ENCODE data around the gene PDZD4. TPM values are rescaled to one million over a fixed set of nuclear protein-coding genes. Genes with fewer than 3 reads are reported as not detected.

PDZD4 gene
- total and polyA plus RNA-seq, 4 donors: 0.15 to 1.8 (median 0.69) TPM

DNA sequence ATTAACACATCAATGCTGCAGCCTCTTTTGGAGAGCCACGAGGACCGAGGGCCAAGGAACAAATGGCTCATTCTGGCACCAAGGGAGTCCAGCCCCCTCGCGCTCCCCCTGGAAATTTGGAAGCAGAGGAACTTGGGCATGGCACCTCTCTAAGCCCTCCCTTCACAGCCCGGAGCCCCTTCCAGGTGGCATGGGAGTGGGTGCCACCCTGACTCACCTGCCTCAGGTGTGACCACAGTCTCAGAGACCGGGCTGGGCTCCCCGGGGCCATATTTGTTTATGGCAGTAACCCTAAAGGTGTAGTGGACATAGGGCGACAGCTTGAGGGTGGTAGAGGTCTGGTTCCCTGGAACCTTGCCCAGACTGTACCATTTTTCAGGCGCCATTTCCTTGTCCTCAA, 36.8 kb upstream of the PDZD4 start (continued):
- TF ChIP-seq CTCF (IDR thresholded peaks at IDR 0.05; ENCODE audit: low read depth, low read length, missing input control) (no peak), EGR1 (IDR thresholded peaks at IDR 0.05; ENCODE audit: low read depth in 2 of 2) (no peak), TAF1 (conservative IDR thresholded peaks at IDR 0.05) (no peak), JUND (IDR thresholded peaks at IDR 0.05) (no peak), SP1 (IDR thresholded peaks at IDR 0.05) (no peak), MAX (IDR thresholded peaks at IDR 0.05) (no peak), RXRA (IDR thresholded peaks at IDR 0.05) (no peak), FOXA2 (IDR thresholded peaks at IDR 0.05) (no peak)

DNA sequence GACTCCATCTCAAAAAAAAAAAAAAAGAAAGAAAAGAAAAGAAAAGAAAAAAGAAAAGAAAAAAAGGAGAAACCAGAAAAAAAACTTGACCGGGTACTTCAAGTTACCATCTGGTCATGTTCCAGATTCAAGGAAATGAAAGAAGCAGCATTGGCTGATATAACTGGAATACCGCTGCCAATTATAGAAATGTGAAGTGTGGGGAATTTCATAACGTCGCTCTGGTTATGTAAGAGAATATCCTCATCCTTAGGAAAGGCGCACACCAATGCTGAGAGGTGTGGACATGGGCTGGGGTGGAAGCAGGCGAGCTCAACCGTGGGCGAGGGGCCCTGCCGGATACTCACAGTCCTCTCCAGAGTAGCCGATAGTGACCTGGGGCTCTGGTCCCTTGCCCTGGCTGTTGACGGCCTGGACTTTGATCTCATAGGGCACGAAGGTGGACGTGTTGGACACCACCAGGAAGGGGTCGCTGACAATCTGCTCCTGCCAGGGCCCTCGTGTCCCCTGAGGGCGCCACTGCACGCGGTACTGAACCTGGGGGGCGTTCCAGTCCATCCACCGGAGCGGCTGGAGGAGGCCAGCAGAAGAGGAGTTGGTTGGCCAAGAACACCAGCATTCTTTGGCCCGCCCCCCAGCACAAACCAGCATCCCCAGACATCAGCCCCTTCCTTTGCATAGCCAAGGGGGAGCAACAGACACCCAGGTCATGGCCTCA, 36.1 kb upstream of the PDZD4 start:
- Histone ChIP-seq H3K36me3 (ENCODE audit: control insufficient read depth in 4 of 4, insufficient read depth in 3 of 4, low read depth in 1 of 4, low read length in 3 of 4) (no peaks in the 10 kb centered on the region), H3K27me3 (ENCODE audit: control insufficient read depth in 4 of 4, insufficient read depth in 4 of 4, low read length in 3 of 4) (no peaks in the 10 kb centered on the region), H3K4me1 (ENCODE audit: control insufficient read depth in 4 of 4, insufficient read depth in 4 of 4, low read length in 3 of 4) (no peaks in the 10 kb centered on the region), H3K4me3 (ENCODE audit: low read depth in 1 of 3, low read length in 3 of 3) (no peak overlapping the region), H3K9ac (ENCODE audit: low read depth in 1 of 2, low read length in 2 of 2) (no peak overlapping the region), H3K27ac (ENCODE audit: low read depth in 1 of 2, low read length in 2 of 2) (no peak overlapping the region), H3K9me3 (ENCODE audit: control insufficient read depth in 4 of 4, low read length in 3 of 4) (no peaks in the 10 kb centered on the region)
- 76% methylated on average over 22 of the region's 22 CpGs for WGBS
- DNase-seq (ENCODE audit: low spot score): no peak
- TF ChIP-seq CTCF (IDR thresholded peaks at IDR 0.05; ENCODE audit: low read depth, low read length, missing input control) (no peak), ZBTB33 (IDR thresholded peaks at IDR 0.05) (no peak), REST (IDR thresholded peaks at IDR 0.05) (no peak), RXRA (IDR thresholded peaks at IDR 0.05) (no peak), SP1 (IDR thresholded peaks at IDR 0.05) (no peak)

Measured in liver (tissue), 9 donors.